ENCODE results near the gene PGM2.
"Not testable (repeated sequence)": the region's sequence is repeated elsewhere in the genome, so short reads cannot be mapped to it uniquely, and the experiment has no call there.

Gene PGM2

GRCh38 chr4:37816719-37817118, 9.8 kb upstream of the PGM2 start:
- no peaks in the 10 kb centered on the region for H3K36me3 ChIP-seq (ENCODE audit: low read depth)
- TF ChIP-seq CTCF (IDR thresholded peaks at IDR 0.05; ENCODE audit: poor library complexity, severe bottlenecking) = no peak
- H3K9me3 ChIP-seq (ENCODE audit: severe bottlenecking) = no peaks in the 10 kb centered on the region
- ATAC-seq (ENCODE audit: low read depth) = no peak
- no peak for DNase-seq (ENCODE audit: low spot score)
- H3K4me3 ChIP-seq (ENCODE audit: severe bottlenecking) = no peak overlapping the region
- peaks cover 14% of the 10 kb centered on the region for H3K4me1 ChIP-seq (ENCODE audit: insufficient read depth, poor library complexity, severe bottlenecking)
- H3K27ac ChIP-seq (ENCODE audit: poor library complexity, severe bottlenecking) = no peak overlapping the region
- no peaks in the 10 kb centered on the region for H3K27me3 ChIP-seq (ENCODE audit: insufficient read depth, poor library complexity, severe bottlenecking)

GRCh38 chr4:37818752-37819151, 7.7 kb upstream of the PGM2 start:
- ATAC-seq (ENCODE audit: low read depth) = no peak
- no peaks in the 10 kb centered on the region for H3K36me3 ChIP-seq (ENCODE audit: low read depth)
- H3K4me3 ChIP-seq (ENCODE audit: severe bottlenecking) = no peak overlapping the region
- DNase-seq (ENCODE audit: low spot score) = no peak
- H3K27ac ChIP-seq (ENCODE audit: poor library complexity, severe bottlenecking) = no peak overlapping the region
- H3K4me1 ChIP-seq (ENCODE audit: insufficient read depth, poor library complexity, severe bottlenecking) = no peaks in the 10 kb centered on the region
- no peaks in the 10 kb centered on the region for H3K27me3 ChIP-seq (ENCODE audit: insufficient read depth, poor library complexity, severe bottlenecking)
- H3K9me3 ChIP-seq (ENCODE audit: severe bottlenecking) = no peaks in the 10 kb centered on the region
- no peak for TF ChIP-seq CTCF (IDR thresholded peaks at IDR 0.05; ENCODE audit: poor library complexity, severe bottlenecking)

- H3K27ac ChIP-seq (ENCODE audit: poor library complexity, severe bottlenecking); DNase-seq (ENCODE audit: low spot score); H3K27me3 ChIP-seq (ENCODE audit: insufficient read depth, poor library complexity, severe bottlenecking); H3K9me3 ChIP-seq (ENCODE audit: severe bottlenecking); H3K36me3 ChIP-seq (ENCODE audit: low read depth); ATAC-seq (ENCODE audit: low read depth); H3K4me3 ChIP-seq (ENCODE audit: severe bottlenecking); H3K4me1 ChIP-seq (ENCODE audit: insufficient read depth, poor library complexity, severe bottlenecking): not testable (repeated sequence)
Observed at GRCh38 chr4:37820458-37820857, 6.0 kb upstream of the PGM2 start.

GRCh38 chr4:37821953-37822605, 4.4 kb upstream of the PGM2 start:
- Histone ChIP-seq H3K36me3 (ENCODE audit: low read depth) (no peaks in the 10 kb centered on the region), H3K4me1 (ENCODE audit: insufficient read depth, poor library complexity, severe bottlenecking) (peaks cover 4% of the 10 kb centered on the region), H3K9me3 (ENCODE audit: severe bottlenecking) (no peaks in the 10 kb centered on the region), H3K27me3 (ENCODE audit: insufficient read depth, poor library complexity, severe bottlenecking) (no peaks in the 10 kb centered on the region), H3K4me3 (ENCODE audit: severe bottlenecking) (no peak overlapping the region), H3K27ac (ENCODE audit: poor library complexity, severe bottlenecking) (no peak overlapping the region)
- no peak for ATAC-seq (ENCODE audit: low read depth)
- DNase-seq (ENCODE audit: low spot score) = no peak
- no peak for TF ChIP-seq CTCF (IDR thresholded peaks at IDR 0.05; ENCODE audit: poor library complexity, severe bottlenecking)

- TF ChIP-seq CTCF (IDR thresholded peaks at IDR 0.05; ENCODE audit: poor library complexity, severe bottlenecking) = peak; percentile 54
- H3K4me1 ChIP-seq (ENCODE audit: insufficient read depth, poor library complexity, severe bottlenecking) = peaks cover 23% of the 10 kb centered on the region
- H3K36me3 ChIP-seq (ENCODE audit: low read depth) = peaks cover 12% of the 10 kb centered on the region
- H3K4me3 ChIP-seq (ENCODE audit: severe bottlenecking) = peak overlapping the region; percentile 62
- ATAC-seq (ENCODE audit: low read depth); DNase-seq (ENCODE audit: low spot score); H3K9me3 ChIP-seq (ENCODE audit: severe bottlenecking); H3K27me3 ChIP-seq (ENCODE audit: insufficient read depth, poor library complexity, severe bottlenecking): not testable (repeated sequence)
- peak overlapping the region; percentile 58 for H3K27ac ChIP-seq (ENCODE audit: poor library complexity, severe bottlenecking)
Observed at GRCh38 chr4:37825501-37825900, 985 bp upstream of the PGM2 start.
